Gastroesophageal sphincter (tissue), 3 donors: ENCODE results near the gene GALNS.

ENCODE experiments used
- CTCF ChIP-seq, 4 experiments: fragments of 200-600 bp in 2 of 4; fragments of 450-650 bp in 2 of 4; sonication (generic) in 1 of 4; IDR thresholded peaks; one replicate each; pipeline ENCODE4 v1.5.1; 2017 to 2019; ENCODE audit warnings: antibody characterized with exemption in 4 of 4, mild to moderate bottlenecking in 2 of 4, moderate library complexity in 2 of 4
- POLR2AphosphoS5 ChIP-seq: sonication (generic); formaldehyde crosslinking; IDR thresholded peaks from one replicate; pipeline ENCODE4 v1.6.1; 2017; ENCODE audit warnings: antibody characterized with exemption

GRCh38 chr16:88781140-88782077 lies 75.3 kb downstream of the GALNS start:
- TF ChIP-seq CTCF (IDR thresholded peaks at IDR 0.05): no peak
- TF ChIP-seq POLR2AphosphoS5: no peak
